B cell (primary cell): ENCODE measurements around the gene ZSCAN10. TPM values are rescaled to one million over a fixed set of nuclear protein-coding genes. Genes with fewer than 3 reads are reported as not detected.
"Not testable (repeated sequence)": the region's sequence is repeated elsewhere in the genome, so short reads cannot be mapped to it uniquely, and the experiment has no call there.

Experiments
- ATAC-seq: fragments of 200-7000 bp; cut with Tn5 transposase; one replicate; pipeline ENCODE4 v1.10.0; 2021; ENCODE audit warnings: low read depth, mild to moderate bottlenecking, moderate number of reproducible peaks, moderate library complexity
- CTCF ChIA-PET: fragments of 350-600 bp; sonication (Branson Sonifier 250); formaldehyde crosslinking; loops from one replicate; lab custom pipeline; 2021; ENCODE audit warnings: antibody characterized with exemption, inconsistent platforms; lab: Charles Lee
- POLR2A ChIA-PET: fragments of 350-600 bp; sonication (Branson Sonifier 250); formaldehyde crosslinking; loops from one replicate; lab custom pipeline; 2021; ENCODE audit warnings: antibody characterized with exemption; lab: Charles Lee
- DNase-seq: peaks from one replicate; pipeline ENCODE4 v3.0.0; 2013
- H2AFZ ChIP-seq: 2 replicates; pipeline ENCODE4 v1.6.1; 2012; ENCODE audit warnings: mild to moderate bottlenecking, low read depth, low read length; ENCODE audit not compliant: insufficient read depth, poor library complexity, severe bottlenecking
- H3K27ac ChIP-seq, 2 donors: 1 replicate in 1 of 2; 2 replicates in 1 of 2; pipeline ENCODE4 v1.5.1; 2012 to 2013; ENCODE audit warnings: low read length in 2 of 2, mild to moderate bottlenecking in 2 of 2, moderate library complexity in 1 of 2
- H3K27me3 ChIP-seq, 4 experiments: fragments of 200-600 bp in 1 of 4; sonication (generic) in 1 of 4; replicated peaks in 1 of 4; 1 replicate in 2 of 4; 2 replicates in 2 of 4; pipeline versions ENCODE4 v1.6.1 to v1.7.0; 2013 to 2016; ENCODE audit warnings: low read length in 3 of 4, mild to moderate bottlenecking in 2 of 4, mixed read lengths in 1 of 4, moderate library complexity in 1 of 4; ENCODE audit not compliant: insufficient read depth in 4 of 4, control insufficient read depth in 3 of 4; ENCODE audit errors: control extremely low read depth in 1 of 4
- H3K36me3 ChIP-seq, 2 experiments: replicated peaks in 1 of 2; 1 replicate in 1 of 2; 2 replicates in 1 of 2; pipeline versions ENCODE4 v1.6.1 to v1.7.1; 2013; ENCODE audit warnings: low read length in 1 of 2; ENCODE audit not compliant: insufficient read depth in 2 of 2, control insufficient read depth in 1 of 2; ENCODE audit errors: control extremely low read depth in 1 of 2, extremely low read depth in 1 of 2
- H3K4me1 ChIP-seq, 2 donors: fragments of 200-600 bp in 1 of 2; sonication (generic) in 1 of 2; 1 replicate in 1 of 2; 2 replicates in 1 of 2; pipeline versions ENCODE4 v1.5.1 to v1.6.1; 2013 to 2017; ENCODE audit warnings: low read length in 2 of 2; ENCODE audit not compliant: control insufficient read depth in 2 of 2, insufficient read depth in 2 of 2
- H3K4me2 ChIP-seq: replicated peaks from 2 replicates; pipeline ENCODE3; 2012; ENCODE audit warnings: mild to moderate bottlenecking, low read depth, low read length; ENCODE audit not compliant: poor library complexity, severe bottlenecking
- H3K4me3 ChIP-seq, 5 experiments: fragments of 200-600 bp in 1 of 5; sonication (generic) in 1 of 5; 1 replicate in 3 of 5; 2 replicates in 2 of 5; pipeline versions ENCODE4 v1.5.1 to v1.7.0; 2011 to 2016; ENCODE audit warnings: low read length in 4 of 5, mild to moderate bottlenecking in 4 of 5, low read depth in 2 of 5, control low read depth in 1 of 5, moderate library complexity in 1 of 5; ENCODE audit not compliant: insufficient read depth in 1 of 5; ENCODE audit errors: control extremely low read depth in 1 of 5, extremely low read depth in 1 of 5
- H3K79me2 ChIP-seq: fragments of 200-600 bp; sonication (generic); one replicate; pipeline ENCODE4 v1.6.0; 2016; ENCODE audit warnings: low read length; ENCODE audit not compliant: control insufficient read depth, insufficient read depth
- H3K9ac ChIP-seq: fragments of 200-600 bp; sonication (generic); 2 replicates; pipeline ENCODE4 v1.6.1; 2017; ENCODE audit warnings: mild to moderate bottlenecking, low read length, moderate library complexity
- H3K9me3 ChIP-seq, 3 donors: one replicate each; pipeline versions ENCODE4 v1.6.1 to v1.7.1; 2013; ENCODE audit warnings: low read length in 2 of 3; ENCODE audit not compliant: control insufficient read depth in 2 of 3, insufficient read depth in 1 of 3; ENCODE audit errors: control extremely low read depth in 1 of 3
- H4K20me1 ChIP-seq: 2 replicates; pipeline ENCODE4 v1.6.0; 2012; ENCODE audit warnings: mild to moderate bottlenecking, low read length; ENCODE audit not compliant: insufficient read depth, control insufficient read depth, poor library complexity, severe bottlenecking
- H3K27ac Mint-ChIP-seq: one replicate; pipeline ENCODE4 v1.8.0; 2021; ENCODE audit warnings: mixed read lengths
- H3K27me3 Mint-ChIP-seq: one replicate; pipeline ENCODE4 v1.8.0; 2021; ENCODE audit warnings: mixed read lengths
- H3K4me1 Mint-ChIP-seq: one replicate; pipeline ENCODE4 v1.8.0; 2021; ENCODE audit warnings: mixed read lengths
- H3K4me3 Mint-ChIP-seq: one replicate; pipeline ENCODE4 v1.8.0; 2021; ENCODE audit warnings: mixed read lengths
- H3K9me3 Mint-ChIP-seq: one replicate; pipeline ENCODE4 v1.8.0; 2022; ENCODE audit warnings: mixed read lengths; ENCODE audit not compliant: insufficient read depth
- CTCF ChIP-seq: fragments of 200-600 bp; IDR thresholded peaks from one replicate; pipeline ENCODE4 v1.8.0; 2022; ENCODE audit warnings: antibody characterized with exemption, mild to moderate bottlenecking
- EZH2 ChIP-seq: IDR thresholded peaks from 2 replicates; pipeline ENCODE4 v1.6.1; 2012; ENCODE audit warnings: borderline replicate concordance, low read depth, mild to moderate bottlenecking, moderate library complexity, low read length; ENCODE audit not compliant: insufficient read depth, poor library complexity, severe bottlenecking
- WGBS: methylation state at CpG from one replicate; pipeline ENCODE4 v1.1.5; 2013; ENCODE audit warnings: missing lambda C conversion rate; ENCODE audit not compliant: insufficient coverage; 5-methylcytosine and 5-hydroxymethylcytosine counted together
- intact Hi-C: fragments of 100-400 bp; cut with micrococcal nuclease; formaldehyde crosslinking; loops from one replicate; pipeline ENCODE4 v1.10.0; 2022
- polyA plus RNA-seq: library from polyadenylated mRNA; depleted of rRNA; stranded (reverse); fragments of >200 nt; gene quantifications from 2 replicates; pipeline ENCODE4 v1.2.3, GENCODE V29; 2012
- total RNA-seq, 2 donors: library from RNA; stranded (reverse); fragments of 120-200 nt in 1 of 2; gene quantifications; 1 replicate in 1 of 2; 2 replicates in 1 of 2; pipeline versions ENCODE4 v1.2.3 to v1.2.4, GENCODE V29; 2013 to 2022

The ZSCAN10 gene
- total and polyA plus RNA-seq, 2 donors (not counting 1 experiment from before 2014, with no cell fraction given): not detected

DNA sequence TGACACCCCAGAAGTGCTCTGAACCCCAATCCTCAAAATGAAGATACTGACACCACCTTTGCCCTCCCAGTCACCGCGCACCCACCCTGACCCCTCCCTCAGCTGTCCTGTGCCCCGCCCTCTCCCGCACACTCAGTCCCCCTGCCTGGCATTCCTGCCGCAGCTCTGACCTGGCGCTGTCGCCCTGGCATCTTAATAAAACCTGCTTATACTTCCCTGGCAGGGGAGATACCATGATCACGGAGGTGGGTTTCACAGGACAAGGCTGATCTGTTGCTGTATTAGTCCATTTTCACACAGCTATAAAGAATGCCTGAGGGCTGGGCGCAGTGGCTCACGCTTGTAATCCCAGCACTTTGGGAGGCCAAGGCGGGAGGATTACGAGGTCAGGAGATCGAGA, 17.1 kb downstream of the ZSCAN10 start:
- H3K27ac ChIP-seq, POLR2A ChIA-PET, H2AFZ ChIP-seq, H3K27me3 Mint-ChIP-seq, DNase-seq, H3K4me3 ChIP-seq, ATAC-seq, H3K9me3 ChIP-seq, H3K4me1 ChIP-seq, H3K4me3 Mint-ChIP-seq, H3K27me3 ChIP-seq, H3K36me3 ChIP-seq, H3K4me2 ChIP-seq, H3K27ac Mint-ChIP-seq, intact Hi-C loops, H4K20me1 ChIP-seq, H3K79me2 ChIP-seq, H3K9ac ChIP-seq, H3K9me3 Mint-ChIP-seq, CTCF ChIA-PET: not testable (repeated sequence)
- peaks cover 11% of the 10 kb centered on the region for H3K4me1 Mint-ChIP-seq
- WGBS: 93% methylated on average over 13 of the region's 13 CpGs

DNA sequence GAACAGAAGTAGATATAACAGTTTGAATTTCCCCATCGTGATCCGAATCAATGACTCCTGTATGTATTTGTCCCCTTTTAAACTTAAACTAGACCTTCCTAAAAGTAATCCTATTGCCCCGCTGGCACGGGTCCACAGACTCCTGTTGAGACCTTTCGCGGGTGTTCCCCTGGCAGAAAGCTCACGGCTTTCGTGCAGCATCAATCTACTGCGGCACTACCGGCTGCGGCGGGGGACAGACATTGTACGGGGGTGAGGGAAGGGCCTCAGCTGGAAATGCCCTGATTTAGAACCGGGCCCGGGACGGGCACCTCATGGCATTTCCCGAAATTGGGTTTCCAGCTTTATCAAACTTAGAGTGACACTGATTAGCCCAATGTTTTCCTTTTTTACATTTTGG, 19.1 kb downstream of the ZSCAN10 start:
- no peak overlapping the region for H3K27ac Mint-ChIP-seq
- Histone ChIP-seq H3K36me3 (no peaks in the 10 kb centered on the region), H3K9ac (no peak overlapping the region), H3K4me2 (no peak overlapping the region), H3K4me3 (no peak overlapping the region), H3K79me2 (peaks cover 3% of the 10 kb centered on the region), H4K20me1 (no peaks in the 10 kb centered on the region), H3K9me3 (peaks cover 0 to 17% (median 7%) of the 10 kb centered on the region in 3 donors), H3K4me1 (peaks cover 23 to 24% of the 10 kb centered on the region in 2 donors), H3K27ac (no peak overlapping the region), H2AFZ (no peak overlapping the region), H3K27me3 (no peaks in the 10 kb centered on the region)
- intact Hi-C loops: no loop called here
- ATAC-seq (no peak), DNase-seq (no peak)
- H3K4me3 Mint-ChIP-seq: no peak overlapping the region
- CTCF ChIA-PET: interaction anchor here (1.2 to 6.1 kb wide), 3 partner anchors 20 to 49 kb away, joined by 3 to 35 read pairs (median 4); no protein-coding TSS in a partner anchor
- TF ChIP-seq CTCF (no peak), EZH2 (no peak)
- peaks cover 29% of the 10 kb centered on the region for H3K4me1 Mint-ChIP-seq
- H3K27me3 Mint-ChIP-seq: no peaks in the 10 kb centered on the region
- H3K9me3 Mint-ChIP-seq: no peaks in the 10 kb centered on the region
- POLR2A ChIA-PET: no interaction called here
- 96% methylated on average over 15 of the region's 17 CpGs for WGBS
